Stimulated activated CD4-positive, alpha-beta T cell treated with anti-CD3 and anti-CD28 coated beads, TNF-alpha, amount 100 ng/mL, for 1 hour (primary cell): Measurements from ENCODE around the gene NTRK1.

Experiments
- DNase-seq, 3 donors: peaks; one replicate each; pipeline ENCODE4 v3.0.0-alpha.2; 2020; ENCODE audit warnings: low read depth in 3 of 3, low spot score in 1 of 3

NTRK1 gene

DNA sequence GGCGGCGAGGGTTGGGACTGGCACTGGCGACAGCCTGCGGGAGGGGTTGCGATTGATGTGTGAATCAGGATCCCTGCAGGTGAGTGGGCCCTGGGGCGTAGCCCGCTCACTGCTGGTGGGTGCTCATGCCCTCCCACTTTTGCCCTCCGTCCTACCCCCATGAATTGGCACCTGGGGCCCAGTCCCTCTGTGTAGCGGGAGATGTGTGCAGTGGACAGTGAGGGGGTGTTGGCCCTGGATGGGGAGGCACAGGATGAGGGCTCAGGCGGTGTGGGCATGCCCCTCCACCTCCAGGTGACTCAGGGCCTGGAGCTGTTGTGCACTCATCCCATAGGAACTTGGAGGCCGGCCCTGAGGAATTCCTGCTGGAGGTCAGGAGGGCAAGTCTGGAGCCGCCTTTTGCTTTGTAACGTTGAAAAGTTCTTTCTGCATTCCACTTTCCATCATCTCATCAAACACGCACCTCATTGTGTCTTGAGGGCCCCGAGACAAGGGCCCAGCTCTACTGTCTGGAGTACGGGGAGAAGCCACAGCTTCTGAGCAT is 35.9 kb downstream of the NTRK1 start:
- DNase-seq = no peak

DNA sequence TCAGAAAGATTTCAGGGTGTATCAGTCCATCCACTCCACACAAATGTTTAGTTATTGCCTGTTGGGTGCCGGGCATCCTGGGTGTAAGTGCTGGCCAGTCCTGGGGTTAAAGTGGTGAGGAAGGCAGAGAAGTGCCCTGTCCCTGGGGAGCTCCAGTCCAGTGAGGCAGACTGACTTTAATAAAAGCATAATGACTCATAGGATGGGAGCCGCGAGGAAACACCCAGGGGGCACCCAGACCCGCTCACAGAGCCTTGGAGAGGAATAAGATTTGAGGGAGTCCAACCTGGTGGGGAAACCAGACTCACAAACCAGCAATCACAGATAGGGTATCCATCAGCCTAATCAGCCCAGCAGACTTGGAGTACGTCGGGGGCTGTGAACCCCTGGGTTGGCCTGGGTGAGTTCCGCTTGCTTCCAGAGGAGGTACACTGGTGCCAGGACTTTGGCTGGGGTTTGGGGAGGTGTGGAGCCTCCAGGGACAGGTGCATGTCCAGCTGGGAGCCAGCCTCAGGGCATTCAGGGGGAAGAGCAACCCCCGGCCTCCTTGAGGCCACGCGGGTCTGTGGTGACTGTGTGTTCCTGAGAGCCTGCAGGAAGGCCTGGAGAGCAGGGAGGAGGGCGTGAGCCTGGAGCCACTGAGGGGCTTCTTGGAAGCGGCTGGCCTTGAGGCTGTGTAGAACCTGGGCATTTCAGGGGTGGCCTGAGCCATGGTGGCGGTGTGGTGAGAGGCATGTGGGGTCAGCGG is 36.6 kb downstream of the NTRK1 start:
- no peak for DNase-seq

DNA sequence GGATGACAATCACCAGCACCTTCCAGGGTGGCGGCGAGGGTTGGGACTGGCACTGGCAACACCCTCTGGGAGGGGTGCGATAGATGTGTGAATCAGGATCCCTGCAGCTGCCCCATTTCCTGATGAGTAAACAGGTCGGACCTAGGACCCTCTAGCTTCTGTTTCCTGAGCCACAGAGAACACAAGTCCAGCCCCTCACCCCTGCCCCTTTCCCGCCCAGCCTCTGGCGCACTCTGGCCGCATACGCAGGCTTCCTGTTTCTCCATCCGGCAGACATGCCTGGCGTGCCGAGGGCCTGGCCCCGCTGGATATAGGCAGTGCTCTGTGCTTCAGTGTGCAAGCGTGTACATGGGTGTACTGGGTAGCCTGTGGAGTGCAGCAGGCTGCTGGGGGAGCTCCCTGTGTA is 37.5 kb downstream of the NTRK1 start:
- DNase-seq = no peak

DNA sequence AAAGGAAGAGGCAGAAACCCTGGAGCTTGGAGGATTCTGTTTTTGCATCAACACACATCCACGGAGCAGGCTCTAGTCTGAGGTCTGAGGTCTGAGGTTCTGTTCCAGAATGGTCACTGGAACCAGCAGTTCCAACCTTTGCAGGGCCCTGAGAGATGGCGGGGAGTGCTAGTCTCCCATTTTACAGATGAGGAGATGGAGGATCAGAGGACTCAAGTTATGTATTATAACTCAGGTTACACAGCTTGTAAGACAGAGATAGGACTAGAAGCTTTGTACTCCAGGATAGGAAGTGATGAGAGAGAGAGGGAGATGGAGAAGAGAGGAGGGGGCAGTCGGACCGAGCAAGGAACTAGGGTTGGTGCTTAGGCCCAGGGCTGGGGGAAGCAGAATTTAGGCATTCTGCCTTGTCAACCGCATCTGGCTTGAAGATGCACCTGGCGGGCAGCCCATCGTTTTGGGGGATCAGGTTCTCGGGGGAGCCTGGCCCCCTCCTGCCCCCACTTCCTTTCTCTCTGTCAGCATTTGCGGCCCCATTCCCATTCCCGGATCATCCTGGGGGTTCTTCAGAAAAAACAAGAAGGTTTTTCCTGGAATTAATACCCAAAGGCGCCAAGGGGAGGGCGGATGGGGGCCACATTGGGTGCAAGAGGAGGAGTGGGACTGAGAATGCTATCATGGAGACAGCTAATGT is 38.5 kb downstream of the NTRK1 start:
- DNase-seq = no peak

DNA sequence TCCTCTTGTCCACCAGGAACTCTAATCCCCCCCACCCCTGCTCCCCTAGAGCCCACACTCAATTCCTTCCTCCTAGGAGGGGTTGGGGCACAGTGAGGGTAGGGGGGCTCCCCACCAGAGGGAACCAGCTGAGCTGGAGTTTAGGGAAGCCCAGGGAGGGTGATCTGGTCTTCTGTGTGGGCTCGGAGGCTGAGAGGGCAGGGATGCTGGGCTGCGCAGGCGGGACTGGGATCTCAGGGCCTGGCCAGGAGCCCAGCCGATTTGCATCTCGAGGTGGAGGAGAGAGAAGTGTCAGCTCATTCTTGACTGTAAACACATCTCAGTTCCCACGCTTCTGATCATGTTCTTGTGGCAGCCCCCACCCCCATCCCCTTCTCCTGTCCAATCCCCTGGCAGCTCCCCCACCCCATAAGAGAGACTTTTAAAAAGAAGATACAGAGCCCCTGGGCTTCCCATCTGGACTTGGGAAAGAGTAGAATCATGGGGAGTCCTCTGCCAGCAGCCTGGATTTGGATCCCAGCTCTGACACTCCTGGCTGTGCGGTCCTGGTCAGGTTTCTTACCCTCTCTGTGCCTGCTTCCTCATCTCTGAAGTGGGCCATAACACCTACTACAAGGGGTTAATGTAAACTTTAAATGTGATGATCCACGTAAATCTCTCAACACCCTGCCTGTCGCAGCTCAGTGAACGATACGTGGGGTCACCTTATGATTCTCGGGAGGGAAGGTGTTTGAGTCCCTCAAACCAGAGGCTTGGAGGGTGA is 39.5 kb downstream of the NTRK1 start:
- DNase-seq = no peak

DNA sequence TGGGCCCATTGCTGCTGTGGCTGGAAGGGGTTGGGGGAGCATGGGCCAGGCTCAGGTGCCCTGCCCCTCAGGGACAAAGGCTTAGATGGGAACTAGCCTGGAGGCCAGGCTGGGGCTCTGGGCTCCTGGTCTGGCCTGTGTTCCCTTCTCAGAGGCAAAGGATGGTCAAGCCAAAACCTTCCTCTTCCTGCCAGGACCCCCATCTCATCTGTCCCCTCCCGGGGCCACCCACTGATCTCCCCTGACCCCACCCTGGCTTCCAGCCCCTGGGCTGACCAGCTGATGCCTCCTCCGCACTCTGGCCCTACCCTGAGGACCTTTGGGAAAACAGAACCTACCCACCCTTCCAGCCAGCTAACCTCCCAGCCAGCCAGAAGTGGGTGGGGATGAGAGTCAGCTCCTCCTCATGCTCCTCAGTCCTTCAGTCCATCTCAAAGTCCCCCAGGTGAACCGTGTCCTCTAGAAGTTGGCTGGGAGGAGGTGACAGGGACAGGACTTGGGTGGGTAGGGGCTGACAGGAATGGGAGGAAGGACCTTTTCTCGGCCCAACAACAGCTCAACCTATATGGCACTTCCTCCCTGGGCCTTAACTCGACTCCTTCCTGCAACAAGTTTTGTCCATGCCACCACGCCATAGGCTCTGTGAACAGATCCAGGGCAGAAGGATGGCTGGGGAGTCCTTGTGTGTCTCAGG is 40.4 kb downstream of the NTRK1 start:
- DNase-seq = no peak

DNA sequence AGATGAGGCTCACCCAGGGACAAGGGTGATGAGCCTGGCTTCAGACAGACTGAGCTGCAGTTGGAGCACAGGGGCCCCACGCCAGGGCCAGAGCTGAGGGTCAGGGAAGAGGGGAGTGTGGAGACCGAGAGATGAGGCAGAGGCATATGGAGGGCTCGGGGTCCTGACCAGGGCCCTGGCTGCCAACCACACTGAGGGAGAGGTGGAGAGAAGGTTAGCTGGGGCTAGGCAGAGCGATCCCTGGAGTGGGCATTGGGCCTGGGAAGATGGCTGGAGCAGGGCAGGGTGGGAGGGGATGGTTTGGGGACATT is 40.9 kb downstream of the NTRK1 start:
- DNase-seq = no peak

DNA sequence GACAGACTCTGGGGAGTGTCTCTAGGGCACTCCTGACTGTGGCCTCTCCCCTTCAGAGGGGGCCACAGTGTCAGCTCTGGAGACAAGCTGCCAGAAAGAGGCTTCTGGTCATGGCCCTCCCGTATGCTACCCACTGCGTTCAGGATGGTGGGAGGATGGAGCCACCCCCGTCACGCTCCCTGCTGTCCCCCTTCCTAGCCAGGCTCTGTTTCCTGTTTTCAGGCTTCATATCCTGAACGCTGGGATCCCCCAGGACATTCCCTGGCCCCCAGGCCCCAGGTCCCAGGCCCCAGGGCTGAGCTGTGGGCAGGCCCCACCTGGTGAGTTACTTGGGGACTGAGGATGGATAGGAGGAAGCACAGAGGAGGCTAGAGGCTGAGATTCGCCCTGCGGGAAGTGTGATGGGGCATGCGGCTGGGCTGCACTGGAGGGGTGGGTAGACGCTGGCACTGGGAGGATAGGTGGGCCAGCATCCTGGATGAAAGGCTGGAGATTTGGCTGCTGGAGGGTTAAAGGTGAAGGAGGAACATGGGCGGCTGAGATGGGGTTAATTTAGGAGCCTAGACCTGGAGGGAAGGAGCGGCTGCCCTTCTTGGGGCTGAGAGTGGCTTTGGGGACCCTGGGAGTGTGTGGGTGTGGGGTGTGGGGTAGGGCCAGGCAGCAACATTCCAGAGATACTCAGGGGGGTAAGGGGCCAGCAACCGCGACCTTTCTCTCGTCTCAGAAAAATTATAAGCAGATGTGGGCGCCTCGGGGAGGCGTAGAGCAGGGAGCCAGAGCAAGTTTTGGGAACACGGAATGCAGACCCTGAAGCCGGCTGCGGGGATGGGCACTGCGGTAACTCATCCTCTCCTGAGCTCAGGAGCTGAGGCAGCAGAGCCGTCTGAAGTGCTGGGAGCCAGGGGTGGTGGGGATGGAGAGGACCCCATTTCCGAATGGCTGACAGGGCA is 41.6 kb downstream of the NTRK1 start:
- DNase-seq = no peak

DNA sequence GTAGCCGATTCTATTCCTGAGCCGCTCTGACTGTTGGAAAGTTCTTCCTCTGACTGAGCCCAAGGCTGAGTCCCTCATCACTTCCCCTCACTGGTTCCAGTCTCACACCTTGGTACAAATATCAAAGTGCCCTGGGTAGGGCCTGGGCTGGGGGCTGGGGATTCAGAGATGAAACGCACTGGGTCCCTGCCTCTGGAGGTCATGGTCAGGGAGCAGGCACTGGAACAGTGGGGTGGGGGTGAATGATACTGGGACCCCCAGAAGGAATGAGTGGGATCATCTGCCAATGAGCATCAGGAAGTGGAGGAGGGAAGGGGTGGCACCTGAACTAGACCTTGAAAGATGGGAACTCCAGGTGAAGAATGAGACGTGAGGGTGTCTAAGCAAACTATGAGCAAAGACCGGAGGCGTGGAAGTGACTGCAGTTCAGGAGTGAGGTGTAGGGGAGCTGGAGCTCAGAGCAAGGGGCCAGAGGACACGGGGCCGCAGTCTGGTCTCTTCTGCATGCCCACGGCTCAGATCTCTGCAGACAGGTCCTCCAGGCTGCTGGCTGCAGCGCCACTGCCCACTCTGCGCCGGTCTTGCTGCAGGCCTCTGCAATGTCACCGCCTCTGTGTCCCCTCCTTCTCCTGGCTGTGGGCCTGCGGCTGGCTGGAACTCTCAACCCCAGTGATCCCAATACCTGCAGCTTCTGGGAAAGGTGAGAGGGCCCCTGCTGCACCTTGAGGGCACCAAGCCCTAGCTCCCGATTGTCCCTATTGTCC is 42.8 kb downstream of the NTRK1 start:
- DNase-seq = no peak

DNA sequence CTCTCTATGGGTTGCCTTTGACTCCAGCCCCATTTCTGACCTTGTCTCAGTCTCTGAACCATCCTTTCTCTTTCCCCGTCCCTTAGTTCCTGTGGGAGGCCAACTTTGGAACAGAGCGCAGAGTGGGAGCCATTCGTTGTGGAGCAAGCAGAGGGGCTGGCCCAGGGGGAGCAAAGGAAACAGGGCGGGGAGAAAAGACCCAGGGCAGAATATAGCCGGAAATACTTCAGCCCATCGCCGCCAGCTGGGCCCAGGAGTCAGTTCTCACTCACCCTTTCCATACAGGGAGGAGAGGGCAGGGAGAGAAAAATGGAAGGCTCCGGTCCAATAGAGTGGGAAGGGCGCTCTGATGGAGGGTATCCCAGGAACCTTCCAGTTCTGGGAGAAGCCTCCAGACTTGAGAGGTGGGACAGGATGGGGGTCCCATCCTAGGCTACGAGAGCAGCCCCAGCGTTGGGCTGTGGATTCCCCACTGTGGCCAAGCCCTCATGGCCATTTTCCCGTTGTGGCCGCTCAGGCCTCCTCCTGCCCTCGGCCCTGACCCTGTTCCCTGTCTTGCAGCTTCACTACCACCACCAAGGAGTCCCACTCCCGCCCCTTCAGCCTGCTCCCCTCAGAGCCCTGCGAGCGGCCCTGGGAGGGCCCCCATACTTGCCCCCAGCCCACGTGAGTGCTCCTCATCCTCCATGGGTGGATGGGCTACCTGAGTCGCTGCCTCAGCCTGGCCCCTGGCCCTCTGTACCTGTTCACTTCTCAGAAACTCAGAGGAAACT is 43.7 kb downstream of the NTRK1 start:
- no peak for DNase-seq

DNA sequence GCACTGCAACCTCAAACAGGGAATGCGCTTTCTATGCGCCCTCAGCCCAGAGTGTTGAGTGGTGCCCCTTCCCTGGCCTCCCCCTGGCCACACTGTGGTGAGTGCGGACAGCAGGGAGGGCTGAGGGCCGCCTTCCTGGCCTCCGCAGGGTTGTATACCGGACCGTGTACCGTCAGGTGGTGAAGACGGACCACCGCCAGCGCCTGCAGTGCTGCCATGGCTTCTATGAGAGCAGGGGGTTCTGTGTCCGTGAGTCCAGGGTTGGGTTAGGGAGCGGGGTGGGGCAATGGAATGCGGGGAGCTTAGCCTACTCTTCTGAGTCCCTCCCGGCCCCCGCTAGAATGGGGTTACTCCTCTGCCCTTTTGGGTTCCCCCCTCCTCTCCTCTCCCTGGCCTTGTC is 44.5 kb downstream of the NTRK1 start:
- DNase-seq = no peak

DNA sequence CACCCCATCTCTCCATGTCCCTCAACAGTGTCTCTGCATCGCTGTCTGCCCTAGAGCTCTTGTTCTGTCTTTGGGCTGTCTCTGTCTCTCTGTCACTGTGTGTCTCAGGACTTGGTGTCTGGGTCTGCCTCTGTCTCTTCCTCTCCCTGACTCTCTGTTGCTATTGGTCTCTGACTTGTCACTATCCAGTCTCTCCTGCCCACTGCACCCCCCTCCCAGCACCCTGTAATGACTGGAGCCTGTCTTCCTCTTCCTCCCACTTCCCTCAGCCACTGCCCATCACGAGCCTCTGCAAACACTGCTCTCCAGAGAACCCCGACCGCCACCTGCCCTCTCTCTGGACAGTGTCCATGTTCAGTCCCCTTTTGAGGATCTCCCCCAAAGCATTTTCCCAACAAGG is 45.0 kb downstream of the NTRK1 start:
- no peak for DNase-seq

DNA sequence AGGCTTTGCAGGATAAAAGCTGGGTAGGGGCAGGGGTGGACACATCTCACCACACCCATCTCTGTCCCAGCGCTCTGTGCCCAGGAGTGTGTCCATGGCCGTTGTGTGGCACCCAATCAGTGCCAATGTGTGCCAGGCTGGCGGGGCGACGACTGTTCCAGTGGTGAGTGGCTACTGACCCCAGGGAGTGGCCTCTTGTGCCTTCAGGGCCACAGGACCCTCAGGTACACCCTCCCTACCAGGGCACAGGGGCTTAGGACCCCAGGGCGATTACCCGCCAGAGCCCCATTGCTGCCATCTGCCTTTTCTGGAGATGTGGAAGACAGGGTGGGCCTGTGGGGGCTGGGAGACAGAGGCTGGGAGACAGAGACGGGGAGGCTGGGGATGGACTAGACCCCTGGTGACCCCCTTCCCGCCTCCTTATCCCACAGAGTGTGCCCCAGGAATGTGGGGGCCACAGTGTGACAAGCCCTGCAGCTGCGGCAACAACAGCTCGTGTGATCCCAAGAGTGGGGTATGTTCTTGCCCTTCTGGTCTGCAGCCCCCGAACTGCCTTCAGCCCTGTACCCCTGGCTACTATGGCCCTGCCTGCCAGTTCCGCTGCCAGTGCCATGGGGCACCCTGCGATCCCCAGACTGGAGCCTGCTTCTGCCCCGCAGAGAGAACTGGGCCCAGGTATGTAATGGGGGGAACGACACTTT is 45.7 kb downstream of the NTRK1 start:
- no peak for DNase-seq

DNA sequence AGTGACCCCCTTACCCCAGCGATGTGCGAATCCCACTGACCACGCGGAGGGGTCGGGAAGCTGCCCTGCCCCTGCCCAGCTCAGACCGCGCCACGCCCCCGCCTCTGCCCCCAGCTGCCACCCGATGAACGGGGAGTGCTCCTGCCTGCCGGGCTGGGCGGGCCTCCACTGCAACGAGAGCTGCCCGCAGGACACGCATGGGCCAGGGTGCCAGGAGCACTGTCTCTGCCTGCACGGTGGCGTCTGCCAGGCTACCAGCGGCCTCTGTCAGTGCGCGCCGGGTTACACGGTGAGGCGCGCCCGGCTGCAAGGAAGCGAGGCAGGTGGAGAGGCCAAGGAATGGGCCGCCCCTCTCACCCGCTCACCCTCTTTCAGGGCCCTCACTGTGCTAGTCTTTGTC is 47.9 kb downstream of the NTRK1 start:
- no peak for DNase-seq

DNA sequence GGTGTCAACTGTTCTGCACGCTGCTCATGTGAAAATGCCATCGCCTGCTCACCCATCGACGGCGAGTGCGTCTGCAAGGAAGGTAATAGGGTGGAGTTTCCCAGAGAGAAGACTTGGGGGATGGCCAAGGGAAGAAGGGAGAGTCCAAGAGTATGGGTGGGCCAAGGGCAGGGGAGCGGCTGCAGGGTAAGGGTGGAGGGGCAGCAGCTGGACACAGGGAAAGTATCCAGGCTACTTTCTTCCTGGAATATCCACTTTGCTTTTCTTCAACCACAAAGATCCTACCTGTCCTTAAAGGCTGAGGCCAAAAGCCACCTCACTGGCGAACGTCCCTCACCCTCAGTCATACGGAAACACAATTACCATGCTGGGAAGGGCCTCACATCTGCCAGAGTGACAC is 48.3 kb downstream of the NTRK1 start:
- DNase-seq = no peak

DNA sequence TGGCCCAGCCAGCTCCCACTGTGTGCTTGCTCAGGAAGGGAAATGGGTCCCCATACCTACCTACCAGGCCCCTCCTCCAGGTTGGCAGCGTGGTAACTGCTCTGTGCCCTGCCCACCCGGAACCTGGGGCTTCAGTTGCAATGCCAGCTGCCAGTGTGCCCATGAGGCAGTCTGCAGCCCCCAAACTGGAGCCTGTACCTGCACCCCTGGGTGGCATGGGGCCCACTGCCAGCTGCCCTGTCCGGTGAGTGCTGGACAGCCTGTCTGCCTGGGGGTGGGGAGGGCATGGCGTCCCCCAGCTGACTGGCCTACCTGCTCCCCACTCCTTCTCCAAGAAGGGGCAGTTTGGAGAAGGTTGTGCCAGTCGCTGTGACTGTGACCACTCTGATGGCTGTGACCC is 49.0 kb downstream of the NTRK1 start:
- no peak for DNase-seq

DNA sequence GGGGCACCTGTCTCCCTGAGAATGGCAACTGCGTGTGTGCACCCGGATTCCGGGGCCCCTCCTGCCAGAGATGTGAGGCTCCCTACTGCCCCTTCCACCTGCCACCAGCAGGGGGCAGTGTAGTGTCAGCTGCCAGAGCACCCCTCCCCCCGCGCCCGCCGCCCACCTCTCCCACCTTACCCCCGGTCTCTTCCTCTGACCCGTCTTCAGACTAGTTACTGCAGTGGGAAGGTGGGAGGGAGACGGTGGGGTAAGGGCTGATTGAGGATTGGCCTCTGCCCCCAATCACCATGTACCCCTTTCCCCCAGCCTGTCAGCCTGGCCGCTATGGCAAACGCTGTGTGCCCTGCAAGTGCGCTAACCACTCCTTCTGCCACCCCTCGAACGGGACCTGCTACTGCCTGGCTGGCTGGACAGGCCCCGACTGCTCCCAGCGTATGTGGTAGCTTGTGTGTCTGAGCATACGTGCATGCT is 49.7 kb downstream of the NTRK1 start:
- DNase-seq = peak in 2 of 3 donors; percentile 17 to 49
